MM.1S (cell line): ENCODE measurements around the gene MAPK11.
"Not testable (repeated sequence)": the region's sequence is repeated elsewhere in the genome, so short reads cannot be mapped to it uniquely, and the experiment has no call there.

Source experiments
- EZH2phosphoT487 ChIP-seq: fragments of 300-600 bp; sonication (generic); IDR thresholded peaks from 2 replicates; pipeline ENCODE4 v1.6.1; 2018; ENCODE audit warnings: antibody characterized with exemption, low read length
- TF ChIP-seq, protein P1 (sequence below): fragments of 300-600 bp; sonication (generic); IDR thresholded peaks from 2 replicates; pipeline ENCODE4 v1.5.1; 2016; ENCODE audit warnings: antibody characterized with exemption, low read length, mixed read lengths

DNA sequence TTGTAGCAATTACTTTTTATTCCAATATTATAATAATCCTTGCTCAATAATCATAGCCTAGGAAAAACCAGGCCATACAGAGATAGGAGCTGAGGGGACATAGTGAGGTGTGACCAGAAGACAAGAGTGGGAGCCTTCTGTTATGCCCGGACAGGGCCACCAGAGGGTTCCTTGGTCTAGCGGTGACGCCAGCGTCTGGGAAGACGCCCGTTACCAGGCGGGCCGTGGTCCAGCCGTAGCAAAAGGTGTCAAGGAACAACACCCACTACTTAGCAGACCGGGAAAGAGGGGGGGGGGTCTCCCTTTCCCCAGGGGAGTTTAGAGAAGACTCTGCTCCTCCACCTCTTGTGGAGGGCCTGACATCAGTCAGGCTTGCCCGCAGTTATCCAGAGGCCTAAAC, 3.2 kb upstream of the MAPK11 start:
- TF ChIP-seq, protein P1, sequence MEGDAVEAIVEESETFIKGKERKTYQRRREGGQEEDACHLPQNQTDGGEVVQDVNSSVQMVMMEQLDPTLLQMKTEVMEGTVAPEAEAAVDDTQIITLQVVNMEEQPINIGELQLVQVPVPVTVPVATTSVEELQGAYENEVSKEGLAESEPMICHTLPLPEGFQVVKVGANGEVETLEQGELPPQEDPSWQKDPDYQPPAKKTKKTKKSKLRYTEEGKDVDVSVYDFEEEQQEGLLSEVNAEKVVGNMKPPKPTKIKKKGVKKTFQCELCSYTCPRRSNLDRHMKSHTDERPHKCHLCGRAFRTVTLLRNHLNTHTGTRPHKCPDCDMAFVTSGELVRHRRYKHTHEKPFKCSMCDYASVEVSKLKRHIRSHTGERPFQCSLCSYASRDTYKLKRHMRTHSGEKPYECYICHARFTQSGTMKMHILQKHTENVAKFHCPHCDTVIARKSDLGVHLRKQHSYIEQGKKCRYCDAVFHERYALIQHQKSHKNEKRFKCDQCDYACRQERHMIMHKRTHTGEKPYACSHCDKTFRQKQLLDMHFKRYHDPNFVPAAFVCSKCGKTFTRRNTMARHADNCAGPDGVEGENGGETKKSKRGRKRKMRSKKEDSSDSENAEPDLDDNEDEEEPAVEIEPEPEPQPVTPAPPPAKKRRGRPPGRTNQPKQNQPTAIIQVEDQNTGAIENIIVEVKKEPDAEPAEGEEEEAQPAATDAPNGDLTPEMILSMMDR: not testable (repeated sequence)
- not testable (repeated sequence) for TF ChIP-seq EZH2phosphoT487
